Liver (tissue), 9 donors: ENCODE measurements around the gene SLCO4A1. TPM values are rescaled to one million over a fixed set of nuclear protein-coding genes. Genes with fewer than 3 reads are reported as not detected.
A peak's percentile ranks its signal among the peaks of the same experiment; 100 is the strongest.

Source experiments
- DNase-seq: peaks from one replicate; pipeline ENCODE4 v3.0.0-alpha.2; 2017; ENCODE audit warnings: low spot score
- H3K27ac ChIP-seq, 2 donors: one replicate each; pipeline ENCODE4 v1.7.0; 2013; ENCODE audit warnings: inconsistent platforms in 2 of 2, low read length in 2 of 2, control low read depth in 1 of 2, low read depth in 1 of 2, mild to moderate bottlenecking in 1 of 2
- H3K27me3 ChIP-seq, 4 donors: one replicate each; pipeline versions ENCODE4 v1.6.1 to v1.7.0; 2013; ENCODE audit warnings: low read length in 3 of 4, inconsistent platforms in 1 of 4, mild to moderate bottlenecking in 1 of 4, moderate library complexity in 1 of 4; ENCODE audit not compliant: control insufficient read depth in 4 of 4, insufficient read depth in 4 of 4
- H3K36me3 ChIP-seq, 4 donors: one replicate each; pipeline versions ENCODE4 v1.6.1 to v1.7.0; 2013; ENCODE audit warnings: low read length in 3 of 4, mild to moderate bottlenecking in 3 of 4, low read depth in 1 of 4, moderate library complexity in 1 of 4; ENCODE audit not compliant: control insufficient read depth in 4 of 4, insufficient read depth in 3 of 4
- H3K4me1 ChIP-seq, 4 donors: one replicate each; pipeline versions ENCODE4 v1.6.1 to v1.7.0; 2013; ENCODE audit warnings: low read length in 3 of 4, mild to moderate bottlenecking in 3 of 4, moderate library complexity in 1 of 4; ENCODE audit not compliant: control insufficient read depth in 4 of 4, insufficient read depth in 4 of 4
- H3K4me3 ChIP-seq, 3 donors: one replicate each; pipeline versions ENCODE4 v1.6.1 to v1.7.0; 2013; ENCODE audit warnings: low read length in 3 of 3, control low read depth in 1 of 3, low read depth in 1 of 3, mild to moderate bottlenecking in 1 of 3
- H3K9ac ChIP-seq, 2 donors: one replicate each; pipeline ENCODE4 v1.7.0; 2013; ENCODE audit warnings: low read length in 2 of 2, mild to moderate bottlenecking in 2 of 2, moderate library complexity in 2 of 2, control low read depth in 1 of 2, low read depth in 1 of 2
- H3K9me3 ChIP-seq, 4 donors: one replicate each; pipeline versions ENCODE4 v1.6.1 to v1.7.0; 2013; ENCODE audit warnings: low read length in 3 of 4; ENCODE audit not compliant: control insufficient read depth in 4 of 4
- EGR1 ChIP-seq, 2 donors: IDR thresholded peaks; 2 replicates each; pipeline ENCODE4 v1.6.1; 2016 to 2018; ENCODE audit warnings: antibody characterized with exemption in 2 of 2, low read depth in 2 of 2
- FOXA1 ChIP-seq: IDR thresholded peaks from 2 replicates; pipeline ENCODE4 v1.6.1; 2016; ENCODE audit warnings: antibody characterized with exemption
- FOXA2 ChIP-seq: IDR thresholded peaks from 2 replicates; pipeline ENCODE4 v1.6.1; 2016; ENCODE audit warnings: antibody characterized with exemption
- GABPA ChIP-seq, 2 donors: IDR thresholded peaks in 1 of 2; conservative IDR thresholded peaks in 1 of 2; 2 replicates each; pipeline ENCODE4 v1.6.1; 2016; ENCODE audit warnings: antibody characterized with exemption in 2 of 2, mild to moderate bottlenecking in 1 of 2, moderate library complexity in 1 of 2
- HNF4A ChIP-seq, 2 donors: conservative IDR thresholded peaks; 2 replicates each; pipeline ENCODE4 v1.6.1; 2016; ENCODE audit warnings: antibody characterized with exemption in 2 of 2, mild to moderate bottlenecking in 2 of 2
- JUND ChIP-seq, 2 donors: IDR thresholded peaks; 2 replicates each; pipeline ENCODE4 v1.6.1; 2016; ENCODE audit warnings: antibody characterized with exemption in 2 of 2
- NR2F2 ChIP-seq: IDR thresholded peaks from 2 replicates; pipeline ENCODE4 v1.6.1; 2016; ENCODE audit warnings: antibody characterized with exemption
- RAD21 ChIP-seq, 2 donors: IDR thresholded peaks; 2 replicates each; pipeline ENCODE4 v1.6.1; 2016; ENCODE audit warnings: antibody characterized with exemption in 2 of 2, mild to moderate bottlenecking in 2 of 2
- RXRA ChIP-seq, 2 donors: IDR thresholded peaks; 2 replicates each; pipeline ENCODE4 v1.6.1; 2017 to 2018; ENCODE audit warnings: antibody characterized with exemption in 2 of 2, mild to moderate bottlenecking in 1 of 2
- SP1 ChIP-seq: IDR thresholded peaks from 2 replicates; pipeline ENCODE4 v1.6.1; 2018; ENCODE audit warnings: antibody characterized with exemption, mild to moderate bottlenecking
- TAF1 ChIP-seq: conservative IDR thresholded peaks from 2 replicates; pipeline ENCODE4 v1.6.1; 2016; ENCODE audit warnings: antibody characterized with exemption, mild to moderate bottlenecking
- YY1 ChIP-seq: IDR thresholded peaks from 2 replicates; pipeline ENCODE4 v1.6.1; 2016; ENCODE audit warnings: antibody characterized with exemption, mild to moderate bottlenecking
- WGBS: extraction: QIAGEN DNeasy Blood & Tissue Kit; methylation state at CpG from one replicate; pipeline ENCODE4 v1.1.7; 2013; 5-methylcytosine and 5-hydroxymethylcytosine counted together
- polyA plus RNA-seq, 2 donors: library from polyadenylated mRNA; stranded (reverse) in 1 of 2; unstranded in 1 of 2; fragments of 200-250 nt in 1 of 2; fragments of >200 nt in 1 of 2; fragmentation: Nextera tagmentation in 1 of 2; extraction: Ambion mirVana in 1 of 2; gene quantifications; one replicate each; pipeline versions ENCODE4 v1.2.1 to v1.2.3, GENCODE V29; 2013 to 2015
- total RNA-seq, 2 donors: library from RNA; depleted of rRNA; stranded (reverse); fragments of >200 nt; gene quantifications; one replicate each; pipeline ENCODE4 v1.2.3, GENCODE V29; 2014
- TF ChIP-seq, protein P1 (sequence below): IDR thresholded peaks from 2 replicates; pipeline ENCODE4 v1.6.1; 2016; ENCODE audit warnings: antibody characterized with exemption
- TF ChIP-seq, protein P2 (sequence below): fragments of 150-350 bp; IDR thresholded peaks from 2 replicates; pipeline ENCODE4 v1.5.1; 2017; ENCODE audit warnings: improper control_type of control experiment, low read depth, low read length; ENCODE audit not compliant: missing input control
- TF ChIP-seq, protein P3 (sequence below): IDR thresholded peaks from 2 replicates; pipeline ENCODE4 v1.6.1; 2016; ENCODE audit warnings: antibody characterized with exemption
- TF ChIP-seq, protein P4 (sequence below): IDR thresholded peaks from 2 replicates; pipeline ENCODE4 v1.6.1; 2016; ENCODE audit warnings: antibody characterized with exemption
- TF ChIP-seq, protein P5 (sequence below): IDR thresholded peaks from 2 replicates; pipeline ENCODE4 v1.6.1; 2016; ENCODE audit warnings: antibody characterized with exemption, mild to moderate bottlenecking
- donor health status: healthy.
- donor health status: healthy.
- donor health status: healthy.
- donor health status: healthy.
- donor health status: healthy.

The SLCO4A1 gene
- total and polyA plus RNA-seq, 4 donors: 1.3 to 4.3 (median 2.6) TPM

DNA sequence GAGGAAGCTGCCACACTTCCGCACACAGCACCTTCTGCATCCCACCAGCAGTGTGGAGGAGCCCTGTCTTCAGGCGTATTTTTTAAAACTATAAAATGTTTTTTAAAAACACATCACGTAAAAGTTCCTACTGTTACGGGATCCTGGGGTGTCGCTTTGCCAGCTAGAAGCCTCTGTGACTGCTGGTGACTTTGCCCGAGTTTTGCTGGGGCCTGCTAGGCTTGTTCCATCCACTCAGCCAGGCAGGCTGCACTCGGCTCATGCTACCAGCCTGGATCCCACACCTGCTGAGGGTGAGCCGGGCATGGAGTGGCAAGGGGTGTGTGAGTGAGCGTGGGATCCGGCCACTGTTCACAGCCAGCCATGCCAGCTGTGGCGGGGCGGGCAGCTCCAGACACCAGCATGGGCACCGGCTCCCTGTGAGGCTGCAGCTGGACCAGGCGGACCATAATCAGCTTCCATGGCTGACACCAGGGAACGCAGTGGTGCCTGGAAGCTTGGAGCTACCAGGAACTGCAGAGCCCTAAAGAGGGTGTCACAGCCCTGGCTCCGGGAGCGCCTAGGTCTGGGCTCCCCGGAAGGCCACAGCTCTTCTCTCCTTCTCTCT lies 12.3 kb upstream of the SLCO4A1 start:
- H3K9me3 ChIP-seq: no peaks in the 10 kb centered on the region
- DNase-seq: no peak
- no peak overlapping the region for H3K9ac ChIP-seq
- no peaks in the 10 kb centered on the region for H3K36me3 ChIP-seq
- 93% methylated on average over 18 of the region's 18 CpGs for WGBS
- no peaks in the 10 kb centered on the region for H3K4me1 ChIP-seq
- H3K27ac ChIP-seq: no peak overlapping the region
- H3K27me3 ChIP-seq: no peaks in the 10 kb centered on the region
- TF ChIP-seq YY1 (no peak), FOXA2 (no peak), JUND (IDR thresholded peaks at IDR 0.05) (no peak), RAD21 (IDR thresholded peaks at IDR 0.05) (no peak), SP1 (no peak), FOXA1 (no peak), EGR1 (IDR thresholded peaks at IDR 0.05; ENCODE audit: low read depth in 2 of 2) (no peak), RXRA (IDR thresholded peaks at IDR 0.05) (no peak), GABPA (IDR thresholded peaks at IDR 0.05 in 1 of 2, conservative IDR thresholded peaks at IDR 0.05 in 1 of 2) (no peak), NR2F2 (no peak), HNF4A (conservative IDR thresholded peaks at IDR 0.05) (no peak), TAF1 (no peak)
- TF ChIP-seq, protein P1, sequence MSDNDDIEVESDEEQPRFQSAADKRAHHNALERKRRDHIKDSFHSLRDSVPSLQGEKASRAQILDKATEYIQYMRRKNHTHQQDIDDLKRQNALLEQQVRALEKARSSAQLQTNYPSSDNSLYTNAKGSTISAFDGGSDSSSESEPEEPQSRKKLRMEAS: no peak
- TF ChIP-seq, protein P2, sequence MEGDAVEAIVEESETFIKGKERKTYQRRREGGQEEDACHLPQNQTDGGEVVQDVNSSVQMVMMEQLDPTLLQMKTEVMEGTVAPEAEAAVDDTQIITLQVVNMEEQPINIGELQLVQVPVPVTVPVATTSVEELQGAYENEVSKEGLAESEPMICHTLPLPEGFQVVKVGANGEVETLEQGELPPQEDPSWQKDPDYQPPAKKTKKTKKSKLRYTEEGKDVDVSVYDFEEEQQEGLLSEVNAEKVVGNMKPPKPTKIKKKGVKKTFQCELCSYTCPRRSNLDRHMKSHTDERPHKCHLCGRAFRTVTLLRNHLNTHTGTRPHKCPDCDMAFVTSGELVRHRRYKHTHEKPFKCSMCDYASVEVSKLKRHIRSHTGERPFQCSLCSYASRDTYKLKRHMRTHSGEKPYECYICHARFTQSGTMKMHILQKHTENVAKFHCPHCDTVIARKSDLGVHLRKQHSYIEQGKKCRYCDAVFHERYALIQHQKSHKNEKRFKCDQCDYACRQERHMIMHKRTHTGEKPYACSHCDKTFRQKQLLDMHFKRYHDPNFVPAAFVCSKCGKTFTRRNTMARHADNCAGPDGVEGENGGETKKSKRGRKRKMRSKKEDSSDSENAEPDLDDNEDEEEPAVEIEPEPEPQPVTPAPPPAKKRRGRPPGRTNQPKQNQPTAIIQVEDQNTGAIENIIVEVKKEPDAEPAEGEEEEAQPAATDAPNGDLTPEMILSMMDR: no peak
- TF ChIP-seq, protein P3, sequence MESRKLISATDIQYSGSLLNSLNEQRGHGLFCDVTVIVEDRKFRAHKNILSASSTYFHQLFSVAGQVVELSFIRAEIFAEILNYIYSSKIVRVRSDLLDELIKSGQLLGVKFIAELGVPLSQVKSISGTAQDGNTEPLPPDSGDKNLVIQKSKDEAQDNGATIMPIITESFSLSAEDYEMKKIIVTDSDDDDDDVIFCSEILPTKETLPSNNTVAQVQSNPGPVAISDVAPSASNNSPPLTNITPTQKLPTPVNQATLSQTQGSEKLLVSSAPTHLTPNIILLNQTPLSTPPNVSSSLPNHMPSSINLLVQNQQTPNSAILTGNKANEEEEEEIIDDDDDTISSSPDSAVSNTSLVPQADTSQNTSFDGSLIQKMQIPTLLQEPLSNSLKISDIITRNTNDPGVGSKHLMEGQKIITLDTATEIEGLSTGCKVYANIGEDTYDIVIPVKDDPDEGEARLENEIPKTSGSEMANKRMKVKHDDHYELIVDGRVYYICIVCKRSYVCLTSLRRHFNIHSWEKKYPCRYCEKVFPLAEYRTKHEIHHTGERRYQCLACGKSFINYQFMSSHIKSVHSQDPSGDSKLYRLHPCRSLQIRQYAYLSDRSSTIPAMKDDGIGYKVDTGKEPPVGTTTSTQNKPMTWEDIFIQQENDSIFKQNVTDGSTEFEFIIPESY: no peak
- no peak overlapping the region for H3K4me3 ChIP-seq

DNA sequence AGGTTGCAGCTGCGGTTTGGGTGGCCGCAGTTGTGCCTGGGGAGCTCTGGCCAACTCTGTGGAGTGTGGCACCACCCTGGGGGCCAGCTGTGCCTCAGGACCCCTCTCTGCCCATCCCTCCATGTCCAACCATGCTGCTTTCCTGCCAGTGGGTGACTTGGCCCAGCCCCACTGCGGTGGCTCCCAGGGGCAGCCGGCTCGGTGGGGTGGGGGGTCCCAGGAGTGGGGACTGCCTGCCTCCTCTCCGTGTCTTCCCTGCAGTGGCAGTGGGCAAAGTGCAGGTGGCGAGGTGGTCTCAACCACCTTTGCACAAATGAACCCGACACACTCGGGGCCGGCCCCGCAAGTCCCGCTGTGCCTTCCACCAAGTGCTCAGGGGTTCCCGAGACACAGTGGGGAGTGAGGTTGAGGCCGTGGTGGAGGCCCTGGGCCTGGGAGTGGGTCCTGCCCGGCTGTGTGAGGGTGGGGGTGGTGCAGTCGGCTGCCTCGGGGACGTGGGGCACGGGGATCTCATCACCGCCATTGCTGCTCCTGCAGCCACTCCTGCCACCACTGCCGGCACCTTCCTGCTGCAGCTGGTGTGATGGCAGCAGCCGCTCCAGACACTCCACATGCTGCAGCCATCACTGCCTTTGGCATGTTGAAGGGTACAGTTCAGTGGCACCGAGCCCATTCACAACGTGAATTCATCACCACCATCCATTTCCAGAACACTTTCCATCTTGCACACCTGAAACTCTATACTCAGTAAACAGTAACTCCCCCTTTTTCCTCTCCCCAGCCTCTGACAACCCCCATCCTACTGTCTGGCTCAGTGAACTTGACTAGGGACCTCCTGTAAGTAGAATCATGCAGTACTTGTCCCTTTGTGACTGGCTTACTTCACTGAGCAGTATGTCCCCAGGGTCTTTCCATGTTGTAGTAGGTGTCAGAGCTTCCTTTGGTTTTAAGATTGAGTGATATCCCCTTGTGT lies 10.7 kb upstream of the SLCO4A1 start:
- H3K4me3 ChIP-seq: no peak overlapping the region
- no peak for DNase-seq
- H3K27me3 ChIP-seq: no peaks in the 10 kb centered on the region
- TF ChIP-seq, protein P4, sequence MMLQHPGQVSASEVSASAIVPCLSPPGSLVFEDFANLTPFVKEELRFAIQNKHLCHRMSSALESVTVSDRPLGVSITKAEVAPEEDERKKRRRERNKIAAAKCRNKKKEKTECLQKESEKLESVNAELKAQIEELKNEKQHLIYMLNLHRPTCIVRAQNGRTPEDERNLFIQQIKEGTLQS: no peak
- TF ChIP-seq, protein P1: no peak
- TF ChIP-seq HNF4A (conservative IDR thresholded peaks at IDR 0.05): no peak
- no peak for TF ChIP-seq FOXA1
- no peak for TF ChIP-seq GABPA (IDR thresholded peaks at IDR 0.05 in 1 of 2, conservative IDR thresholded peaks at IDR 0.05 in 1 of 2)
- TF ChIP-seq, protein P3: no peak
- TF ChIP-seq, protein P5, sequence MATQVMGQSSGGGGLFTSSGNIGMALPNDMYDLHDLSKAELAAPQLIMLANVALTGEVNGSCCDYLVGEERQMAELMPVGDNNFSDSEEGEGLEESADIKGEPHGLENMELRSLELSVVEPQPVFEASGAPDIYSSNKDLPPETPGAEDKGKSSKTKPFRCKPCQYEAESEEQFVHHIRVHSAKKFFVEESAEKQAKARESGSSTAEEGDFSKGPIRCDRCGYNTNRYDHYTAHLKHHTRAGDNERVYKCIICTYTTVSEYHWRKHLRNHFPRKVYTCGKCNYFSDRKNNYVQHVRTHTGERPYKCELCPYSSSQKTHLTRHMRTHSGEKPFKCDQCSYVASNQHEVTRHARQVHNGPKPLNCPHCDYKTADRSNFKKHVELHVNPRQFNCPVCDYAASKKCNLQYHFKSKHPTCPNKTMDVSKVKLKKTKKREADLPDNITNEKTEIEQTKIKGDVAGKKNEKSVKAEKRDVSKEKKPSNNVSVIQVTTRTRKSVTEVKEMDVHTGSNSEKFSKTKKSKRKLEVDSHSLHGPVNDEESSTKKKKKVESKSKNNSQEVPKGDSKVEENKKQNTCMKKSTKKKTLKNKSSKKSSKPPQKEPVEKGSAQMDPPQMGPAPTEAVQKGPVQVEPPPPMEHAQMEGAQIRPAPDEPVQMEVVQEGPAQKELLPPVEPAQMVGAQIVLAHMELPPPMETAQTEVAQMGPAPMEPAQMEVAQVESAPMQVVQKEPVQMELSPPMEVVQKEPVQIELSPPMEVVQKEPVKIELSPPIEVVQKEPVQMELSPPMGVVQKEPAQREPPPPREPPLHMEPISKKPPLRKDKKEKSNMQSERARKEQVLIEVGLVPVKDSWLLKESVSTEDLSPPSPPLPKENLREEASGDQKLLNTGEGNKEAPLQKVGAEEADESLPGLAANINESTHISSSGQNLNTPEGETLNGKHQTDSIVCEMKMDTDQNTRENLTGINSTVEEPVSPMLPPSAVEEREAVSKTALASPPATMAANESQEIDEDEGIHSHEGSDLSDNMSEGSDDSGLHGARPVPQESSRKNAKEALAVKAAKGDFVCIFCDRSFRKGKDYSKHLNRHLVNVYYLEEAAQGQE: no peak
- no peak for TF ChIP-seq RXRA (IDR thresholded peaks at IDR 0.05)
- no peak for TF ChIP-seq NR2F2
- TF ChIP-seq TAF1: no peak
- no peak for TF ChIP-seq FOXA2

More for the DNA sequence above, 10.7 kb upstream of the SLCO4A1 start:
- Histone ChIP-seq H3K36me3 (no peaks in the 10 kb centered on the region), H3K9ac (no peak overlapping the region), H3K27ac (peak overlapping the region in 1 of 2 donors; percentile 25), H3K4me1 (no peaks in the 10 kb centered on the region), H3K9me3 (no peaks in the 10 kb centered on the region)
- 89% methylated on average over 24 of the region's 24 CpGs for WGBS
